ENCODE data around the gene RMND5B. TPM values are rescaled to one million over a fixed set of nuclear protein-coding genes. Genes with fewer than 3 reads are reported as not detected.
"Not testable (repeated sequence)": the region's sequence is repeated elsewhere in the genome, so short reads cannot be mapped to it uniquely, and the experiment has no call there.

RMND5B gene
- total RNA-seq, 1 donor from 2014 or later: 33.9 TPM

DNA sequence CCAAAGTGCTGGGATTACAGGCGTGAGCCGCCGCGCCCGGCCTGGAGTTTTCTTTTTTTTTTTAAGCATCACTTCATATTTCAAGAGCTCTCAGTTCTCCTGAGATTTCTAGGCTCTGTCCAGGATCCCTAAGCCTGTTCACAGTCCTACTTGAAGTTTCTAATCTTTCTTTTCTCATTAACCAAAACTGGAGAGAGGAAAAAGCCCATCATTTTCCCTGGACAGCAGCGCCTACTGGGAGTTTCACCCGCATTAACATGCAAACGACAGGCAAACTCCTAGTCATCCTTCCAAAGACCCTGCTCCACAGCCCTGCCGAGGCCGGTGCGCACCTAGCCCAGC is 609 bp upstream of the RMND5B start:
- not testable (repeated sequence) for DNase-seq (ENCODE audit: low read depth in 2 of 2)

DNA sequence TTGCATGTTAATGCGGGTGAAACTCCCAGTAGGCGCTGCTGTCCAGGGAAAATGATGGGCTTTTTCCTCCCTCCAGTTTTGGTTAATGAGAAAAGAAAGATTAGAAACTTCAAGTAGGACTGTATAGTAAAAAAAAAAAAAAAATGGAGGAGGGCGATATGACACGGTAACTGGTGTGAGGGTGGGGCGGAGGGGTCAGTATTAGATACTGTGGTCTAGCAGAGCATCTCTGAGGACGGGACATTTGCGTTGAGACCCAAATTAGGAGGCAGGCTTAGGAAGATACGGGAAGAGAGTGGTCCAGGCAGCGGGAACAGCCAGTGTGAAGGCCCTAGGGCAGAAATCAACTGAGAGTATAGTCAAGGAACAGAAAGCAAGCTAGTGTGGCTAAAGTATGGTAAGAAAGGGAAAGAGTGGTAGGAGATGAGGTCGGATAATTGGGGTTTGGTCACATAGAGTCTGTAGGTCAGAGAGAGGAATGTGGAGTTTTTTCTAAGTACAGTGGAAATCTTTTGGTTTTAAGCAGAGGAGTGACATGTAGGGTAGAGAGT is 707 bp downstream of the RMND5B start:
- no peak for DNase-seq (ENCODE audit: low read depth in 2 of 2)

DNA sequence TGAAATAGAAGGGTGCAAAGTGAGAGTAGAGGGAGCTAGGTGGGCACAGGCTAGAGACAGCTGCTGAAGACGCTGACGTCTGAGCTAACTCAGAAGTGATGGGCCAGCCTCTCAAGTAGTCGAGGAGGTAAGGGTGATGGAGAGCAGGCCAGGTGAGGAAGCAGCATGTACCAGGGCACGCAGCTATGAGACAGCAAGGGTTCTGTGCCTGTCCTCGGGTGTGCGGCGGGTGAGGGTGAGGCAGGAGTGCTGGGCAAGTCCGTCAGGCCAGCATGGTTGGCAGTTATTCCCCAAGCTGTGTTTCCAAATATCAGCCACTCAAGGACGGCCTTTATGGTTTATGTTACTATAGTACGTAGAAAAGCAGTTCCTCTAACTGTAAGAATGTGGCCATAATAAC is 6.2 kb downstream of the RMND5B start:
- no peak for DNase-seq (ENCODE audit: low read depth in 2 of 2)

DNA sequence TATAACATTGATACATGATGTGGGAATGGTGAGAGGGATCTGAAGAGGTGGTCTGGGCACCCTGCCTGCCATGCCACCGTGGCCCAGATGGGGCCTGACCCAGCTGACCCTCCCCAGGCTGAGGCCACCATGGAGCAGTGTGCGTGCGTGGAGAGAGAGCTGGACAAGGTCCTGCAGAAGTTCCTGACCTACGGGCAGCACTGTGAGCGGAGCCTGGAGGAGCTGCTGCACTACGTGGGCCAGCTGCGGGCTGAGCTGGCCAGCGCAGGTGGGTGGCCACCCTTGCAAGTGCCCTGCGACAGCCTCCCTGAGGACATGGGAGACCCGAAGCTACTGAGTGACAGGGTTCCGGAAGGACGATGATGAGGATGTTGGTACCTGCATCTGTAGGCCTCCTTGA is 7.2 kb downstream of the RMND5B start:
- DNase-seq (ENCODE audit: low read depth in 2 of 2): no peak

DNA sequence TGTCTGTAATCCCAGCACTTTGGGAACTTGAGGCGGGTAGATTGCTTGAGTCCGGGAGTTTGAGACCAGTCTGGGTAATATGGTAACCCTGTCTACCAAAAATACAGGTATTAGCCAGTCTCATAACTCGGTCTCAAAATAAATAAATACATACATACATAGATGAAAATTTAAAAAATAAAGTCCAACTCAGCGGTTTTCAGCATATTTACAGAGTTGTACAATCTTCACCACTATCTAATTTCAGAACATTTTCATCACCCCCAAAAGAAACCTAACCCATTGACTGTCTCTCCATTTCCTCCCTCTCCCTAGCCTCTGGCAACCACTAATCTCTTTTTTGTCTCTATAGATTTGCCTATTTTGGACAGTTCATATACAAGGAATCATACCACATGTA is 10.7 kb downstream of the RMND5B start:
- no peak for DNase-seq (ENCODE audit: low read depth in 2 of 2)

DNA sequence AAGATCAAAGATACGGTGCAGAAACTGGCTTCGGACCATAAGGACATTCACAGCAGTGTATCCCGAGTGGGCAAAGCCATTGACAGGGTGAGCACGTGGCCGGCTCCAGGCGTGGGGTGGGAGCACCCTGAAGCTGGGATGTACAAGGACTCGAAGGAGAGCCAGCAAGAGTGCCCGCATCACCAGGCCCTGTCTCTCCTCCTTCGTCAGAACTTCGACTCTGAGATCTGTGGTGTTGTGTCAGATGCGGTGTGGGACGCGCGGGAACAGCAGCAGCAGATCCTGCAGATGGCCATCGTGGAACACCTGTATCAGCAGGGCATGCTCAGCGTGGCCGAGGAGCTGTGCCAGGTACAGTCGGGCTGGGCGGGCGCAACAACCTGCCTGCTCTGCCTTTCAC is 11.8 kb downstream of the RMND5B start:
- no peak for DNase-seq (ENCODE audit: low read depth in 2 of 2)

DNA sequence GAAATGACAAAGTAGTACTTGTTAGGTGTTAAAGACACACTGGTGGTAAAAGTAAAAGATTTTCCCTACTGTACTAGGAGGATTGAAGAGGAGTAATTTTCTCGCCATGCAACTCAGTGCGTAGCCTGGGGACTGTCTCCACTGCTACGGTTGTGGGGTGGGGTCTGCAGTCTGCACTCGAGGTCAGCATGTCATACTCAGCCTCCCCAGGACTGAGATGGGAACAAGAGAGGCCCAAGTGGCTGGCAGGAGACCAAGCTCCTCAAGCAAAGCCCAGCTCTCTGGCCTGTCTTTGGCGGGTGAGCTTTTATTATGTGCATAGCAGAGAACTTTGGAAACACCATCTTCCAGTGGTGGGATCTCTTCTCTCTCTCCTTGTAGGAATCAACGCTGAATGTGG is 12.4 kb downstream of the RMND5B start:
- no peak for DNase-seq (ENCODE audit: low read depth in 2 of 2)

DNA sequence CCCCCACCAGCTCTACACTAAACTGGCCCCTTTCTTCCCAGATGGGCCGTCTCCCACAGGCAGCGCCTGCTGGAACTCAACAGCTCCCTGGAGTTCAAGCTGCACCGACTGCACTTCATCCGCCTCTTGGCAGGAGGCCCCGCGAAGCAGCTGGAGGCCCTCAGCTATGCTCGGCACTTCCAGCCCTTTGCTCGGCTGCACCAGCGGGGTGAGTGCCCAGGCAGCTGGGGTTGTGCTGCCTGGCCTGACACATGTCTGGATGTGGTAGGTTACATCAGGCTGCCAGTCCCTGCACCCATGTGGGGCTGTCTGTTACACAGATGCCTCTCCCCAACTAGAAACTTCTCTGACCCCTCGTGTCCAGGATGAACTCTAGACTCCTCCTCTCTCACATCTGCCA is 13.1 kb downstream of the RMND5B start:
- no peak for DNase-seq (ENCODE audit: low read depth in 2 of 2)

DNA sequence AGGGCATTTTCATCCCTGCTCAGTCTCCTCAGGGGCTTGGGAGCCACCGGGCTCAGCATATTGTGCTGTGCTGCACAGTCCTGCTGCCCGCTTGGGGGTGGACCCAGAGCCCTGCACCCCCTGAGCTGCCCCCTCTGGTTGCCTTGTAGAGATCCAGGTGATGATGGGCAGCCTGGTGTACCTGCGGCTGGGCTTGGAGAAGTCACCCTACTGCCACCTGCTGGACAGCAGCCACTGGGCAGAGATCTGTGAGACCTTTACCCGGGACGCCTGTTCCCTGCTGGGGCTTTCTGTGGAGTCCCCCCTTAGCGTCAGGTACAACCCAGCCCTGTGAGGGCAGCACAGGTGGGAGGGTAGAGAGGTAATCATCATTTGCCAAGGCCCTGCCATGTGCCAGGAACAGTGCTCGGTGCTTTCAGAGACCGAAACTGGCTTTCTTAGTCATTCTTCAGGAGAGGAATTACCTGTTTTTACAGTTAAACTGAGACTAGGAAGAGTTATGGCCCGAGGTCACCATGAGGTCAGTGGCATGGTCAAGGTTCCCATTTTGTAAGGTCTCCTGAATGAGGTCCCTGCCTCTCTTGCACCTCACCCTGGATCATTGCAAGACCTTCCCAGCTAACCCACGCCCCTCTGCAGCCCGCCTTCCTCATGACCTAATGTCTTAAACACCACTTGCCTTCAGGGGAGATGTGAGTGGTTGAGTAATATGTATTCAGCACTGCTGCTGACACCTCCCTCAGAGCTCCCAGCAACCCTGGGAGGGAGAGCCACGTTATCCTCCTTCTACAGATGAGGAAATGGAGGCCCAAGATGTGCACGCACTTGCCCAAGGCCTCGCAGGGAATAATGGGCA is 15.4 kb downstream of the RMND5B start:
- DNase-seq (ENCODE audit: low read depth in 2 of 2): peak; percentile 63 to 80

DNA sequence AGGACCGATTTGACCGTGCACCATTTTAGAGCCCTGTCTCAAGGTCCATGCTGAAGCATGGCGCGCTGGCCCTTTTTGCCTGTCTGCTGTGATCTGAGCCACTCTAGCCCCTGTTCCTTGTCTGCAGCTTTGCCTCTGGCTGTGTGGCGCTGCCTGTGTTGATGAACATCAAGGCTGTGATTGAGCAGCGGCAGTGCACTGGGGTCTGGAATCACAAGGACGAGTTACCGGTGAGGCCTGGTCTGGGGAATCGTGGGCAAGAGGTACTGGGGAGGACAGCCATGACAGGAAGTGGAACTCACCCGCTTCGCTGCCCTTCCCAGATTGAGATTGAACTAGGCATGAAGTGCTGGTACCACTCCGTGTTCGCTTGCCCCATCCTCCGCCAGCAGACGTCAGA is 16.6 kb downstream of the RMND5B start:
- DNase-seq (ENCODE audit: low read depth in 2 of 2): no peak

DNA sequence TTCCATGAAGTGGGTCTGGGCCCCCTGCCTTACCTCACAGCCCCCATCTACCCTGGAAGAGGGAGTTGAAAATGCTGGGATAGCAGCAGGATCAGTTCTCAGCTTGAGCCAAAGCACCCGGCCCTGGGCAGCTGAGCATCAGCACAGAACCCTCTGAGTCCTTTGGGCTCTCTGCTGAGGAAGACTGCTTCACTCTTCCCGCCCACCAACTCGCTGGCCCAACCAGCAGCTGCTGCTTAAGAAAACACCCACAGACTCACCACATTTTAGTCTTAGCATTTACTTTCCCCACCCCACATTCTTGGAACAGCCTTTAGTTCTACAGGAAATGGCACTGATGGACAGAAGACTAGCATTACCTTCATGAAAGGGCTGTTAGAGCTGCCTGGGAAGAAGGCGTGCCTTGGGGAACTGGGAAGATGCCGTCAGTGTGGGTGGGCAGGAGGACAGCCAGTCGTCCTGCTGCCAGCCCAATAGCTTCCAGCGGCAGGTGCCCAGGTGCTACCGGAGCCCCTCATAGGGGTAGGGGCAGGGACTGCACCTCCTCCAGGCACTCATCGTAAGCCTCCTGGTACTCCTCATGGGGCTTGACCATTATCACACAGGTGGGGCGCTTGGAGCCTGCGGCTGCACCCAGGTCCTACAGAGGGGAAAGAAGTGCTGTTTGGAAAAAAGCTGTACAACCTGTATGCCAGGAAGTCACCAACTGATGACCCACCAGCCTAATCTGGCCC is 18.6 kb downstream of the RMND5B start:
- no peak for DNase-seq (ENCODE audit: low read depth in 2 of 2)

DNA sequence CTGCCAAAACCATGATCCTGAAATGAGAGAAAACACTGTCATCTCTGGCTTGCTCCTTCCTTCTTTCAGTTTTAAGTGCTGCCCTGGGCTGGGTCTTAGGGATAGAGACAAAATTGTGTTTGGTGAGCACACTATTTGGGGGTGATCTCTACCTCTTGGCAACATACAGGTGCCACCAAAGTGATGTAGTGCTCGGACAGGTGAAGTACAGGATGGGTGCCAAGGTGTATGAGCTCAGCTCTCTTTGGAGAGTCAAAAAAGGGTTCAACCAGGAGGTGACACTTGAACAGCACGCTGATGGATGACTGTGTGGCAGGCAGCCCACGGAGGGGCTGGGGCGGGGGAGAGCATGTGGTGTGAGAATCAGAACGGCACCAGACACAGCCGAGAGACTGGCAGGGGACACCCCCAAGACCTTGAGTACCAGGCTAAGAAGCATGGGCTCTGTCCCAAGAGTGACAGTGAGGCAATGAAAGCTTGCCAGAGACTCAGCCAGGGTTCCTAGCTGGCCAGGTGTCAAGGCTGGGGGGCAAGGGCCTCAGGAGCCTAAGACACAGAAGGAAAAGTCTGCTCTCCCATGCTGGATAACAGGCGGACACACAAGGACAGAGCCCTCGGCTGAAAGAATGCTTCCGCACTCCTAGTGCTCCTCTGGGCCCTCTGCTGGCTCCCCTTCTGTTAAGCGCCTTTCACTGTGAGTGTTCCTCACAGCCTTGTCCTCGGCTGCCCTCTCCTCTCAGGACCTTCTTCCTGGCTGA is 20.3 kb downstream of the RMND5B start:
- no peak for DNase-seq (ENCODE audit: low read depth in 2 of 2)

DNA sequence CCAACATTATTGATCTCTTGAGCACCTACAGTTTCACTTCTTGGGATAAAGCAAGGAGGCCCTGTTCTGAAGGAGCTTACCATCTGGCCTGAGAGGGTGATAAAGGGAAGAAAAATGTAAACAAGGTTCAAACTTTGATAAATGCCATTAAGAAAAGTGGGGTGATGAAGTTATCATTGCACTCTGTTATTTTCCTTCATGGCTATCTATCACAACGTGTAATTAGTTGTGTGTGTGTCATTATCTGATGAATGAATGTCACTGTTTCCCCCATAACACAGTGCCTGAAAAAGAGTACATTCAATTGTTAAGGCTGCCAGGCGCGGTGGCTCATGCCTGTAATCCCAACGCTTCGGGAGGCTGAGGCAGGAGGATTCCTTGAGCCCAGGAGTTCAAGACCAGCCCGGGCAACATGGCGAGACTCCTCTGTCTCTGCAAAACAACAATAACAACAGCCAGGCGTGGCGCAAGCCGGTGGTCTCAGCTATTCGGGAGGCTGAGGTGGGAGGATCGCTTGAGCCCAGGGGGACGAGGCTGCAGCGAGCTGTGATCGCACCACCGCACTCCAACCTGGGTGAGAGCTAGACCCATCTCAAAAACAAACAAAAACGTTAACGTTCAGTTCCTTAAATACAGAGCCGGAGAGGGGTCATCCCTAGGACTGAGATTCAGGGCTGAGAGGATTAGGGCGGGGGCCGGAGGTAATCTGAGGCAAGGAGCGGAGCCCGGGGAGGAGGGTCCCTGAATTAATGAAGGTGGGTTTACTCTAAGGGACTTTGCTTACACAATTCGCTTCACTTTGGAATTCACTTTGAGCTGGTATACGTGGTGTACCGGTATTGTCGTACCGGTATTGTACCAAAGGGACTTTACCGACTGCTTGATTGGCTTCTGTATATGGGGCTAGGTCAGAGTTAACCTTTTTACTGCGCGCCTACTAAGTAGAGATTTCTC is 22.0 kb downstream of the RMND5B start:
- DNase-seq (ENCODE audit: low read depth in 2 of 2): no peak

DNA sequence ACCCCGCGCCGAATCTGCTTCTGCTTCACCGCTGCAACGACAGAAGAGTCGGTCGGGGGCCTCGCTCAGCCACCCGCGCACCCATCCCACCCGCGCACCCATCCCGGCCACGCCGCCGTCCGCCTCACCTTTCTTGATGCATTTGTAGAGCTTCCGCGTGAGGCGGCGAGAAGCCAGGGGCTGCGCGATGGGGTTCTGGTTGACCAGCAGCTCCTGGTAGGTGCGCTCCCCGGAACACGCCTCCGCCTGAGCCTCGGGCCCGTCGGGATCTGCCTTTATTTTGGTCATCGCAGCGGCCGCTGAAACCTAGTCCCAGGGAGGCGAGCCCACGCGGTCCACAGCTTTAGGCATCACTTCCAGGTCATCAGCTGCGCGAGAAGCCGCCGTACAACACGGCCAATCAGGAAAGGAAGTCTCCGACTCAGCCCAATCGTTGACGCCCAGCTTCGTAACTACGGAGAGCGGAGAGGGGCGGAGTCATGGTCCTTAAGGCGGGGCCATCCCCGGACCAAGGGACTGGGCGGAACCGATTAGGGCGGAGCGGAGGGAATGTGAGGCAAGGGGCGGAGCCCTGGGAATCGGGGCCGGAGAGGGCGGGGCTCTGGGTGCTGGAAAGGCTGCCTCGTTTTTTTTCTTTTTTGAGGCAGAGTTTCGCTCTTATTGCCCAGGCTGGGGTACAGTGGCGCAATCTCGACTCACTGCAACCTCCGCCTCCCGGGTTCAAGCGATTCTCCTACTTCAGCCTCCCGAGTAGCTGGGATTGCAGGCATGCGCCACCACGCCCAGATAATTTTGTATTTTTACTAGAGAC is 22.9 kb downstream of the RMND5B start, which contains the start of gene NHP2:
Gene NHP2 (minus strand): TSS at position 356 of the 811 bp plus-strand sequence. CDS start 68 bp downstream, at position 288.
- DNase-seq (ENCODE audit: low read depth in 2 of 2): peak; percentile 99

DNA sequence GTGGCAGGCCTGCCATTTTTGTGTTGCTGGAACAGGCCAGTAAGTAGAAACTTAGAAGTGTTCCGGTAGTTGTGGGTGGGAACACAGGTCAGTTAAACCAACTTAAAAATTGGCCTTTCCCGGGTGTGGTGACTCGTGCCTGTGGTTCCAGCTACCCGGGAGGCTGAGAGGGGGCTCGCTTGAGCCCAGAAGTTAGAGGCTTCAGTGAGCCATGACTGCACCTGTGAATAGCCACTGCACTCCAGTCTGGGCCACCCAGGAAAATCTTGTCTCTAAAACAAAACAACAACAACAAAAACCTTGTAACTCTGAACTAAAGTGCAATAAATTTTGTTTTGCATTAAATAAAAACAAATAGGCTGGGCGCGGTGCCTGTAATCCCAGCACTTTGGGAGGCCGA is 24.3 kb downstream of the RMND5B start:
- no peak for DNase-seq (ENCODE audit: low read depth in 2 of 2)

DNA sequence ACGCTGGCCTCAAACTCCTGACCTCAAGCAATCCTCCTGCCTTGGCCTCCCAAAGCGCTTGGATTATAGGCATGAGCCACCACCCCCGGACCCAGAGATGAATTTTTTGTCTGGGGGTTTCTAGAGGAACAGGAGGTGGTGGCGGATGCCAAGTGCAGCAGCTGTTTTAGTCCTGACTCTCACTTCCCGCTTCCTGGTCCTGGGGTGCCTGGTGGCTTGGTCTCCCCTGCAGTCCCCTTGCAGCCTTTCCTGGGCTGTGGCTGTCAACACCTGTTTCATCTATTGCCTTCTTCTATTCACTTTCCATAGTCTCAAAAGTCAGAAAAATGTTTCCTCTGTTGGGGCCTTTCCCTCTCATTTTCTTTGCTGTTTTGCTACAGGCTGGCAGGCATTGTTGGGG is 29.4 kb downstream of the RMND5B start:
- DNase-seq (ENCODE audit: low read depth in 2 of 2): no peak

DNA sequence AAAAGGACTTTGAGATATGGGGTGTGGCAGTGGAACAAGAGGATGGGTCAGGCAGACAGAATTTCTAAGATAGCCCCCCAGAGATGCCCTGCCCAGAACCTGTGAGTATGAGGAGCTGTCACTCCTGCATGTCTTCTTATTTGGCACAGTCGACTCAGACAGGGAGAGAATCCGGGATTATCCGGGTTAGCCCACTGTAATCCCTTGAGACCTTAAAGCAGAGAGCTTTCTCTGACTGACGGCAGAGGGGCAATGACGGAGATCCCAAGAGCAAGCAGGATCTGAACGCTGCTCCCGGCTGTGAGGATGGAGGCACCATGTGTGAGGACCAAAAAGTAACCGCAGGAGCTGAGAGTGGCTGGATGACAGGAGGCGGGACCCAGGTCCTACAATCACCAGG is 31.7 kb downstream of the RMND5B start:
- no peak for DNase-seq (ENCODE audit: low read depth in 2 of 2)

DNA sequence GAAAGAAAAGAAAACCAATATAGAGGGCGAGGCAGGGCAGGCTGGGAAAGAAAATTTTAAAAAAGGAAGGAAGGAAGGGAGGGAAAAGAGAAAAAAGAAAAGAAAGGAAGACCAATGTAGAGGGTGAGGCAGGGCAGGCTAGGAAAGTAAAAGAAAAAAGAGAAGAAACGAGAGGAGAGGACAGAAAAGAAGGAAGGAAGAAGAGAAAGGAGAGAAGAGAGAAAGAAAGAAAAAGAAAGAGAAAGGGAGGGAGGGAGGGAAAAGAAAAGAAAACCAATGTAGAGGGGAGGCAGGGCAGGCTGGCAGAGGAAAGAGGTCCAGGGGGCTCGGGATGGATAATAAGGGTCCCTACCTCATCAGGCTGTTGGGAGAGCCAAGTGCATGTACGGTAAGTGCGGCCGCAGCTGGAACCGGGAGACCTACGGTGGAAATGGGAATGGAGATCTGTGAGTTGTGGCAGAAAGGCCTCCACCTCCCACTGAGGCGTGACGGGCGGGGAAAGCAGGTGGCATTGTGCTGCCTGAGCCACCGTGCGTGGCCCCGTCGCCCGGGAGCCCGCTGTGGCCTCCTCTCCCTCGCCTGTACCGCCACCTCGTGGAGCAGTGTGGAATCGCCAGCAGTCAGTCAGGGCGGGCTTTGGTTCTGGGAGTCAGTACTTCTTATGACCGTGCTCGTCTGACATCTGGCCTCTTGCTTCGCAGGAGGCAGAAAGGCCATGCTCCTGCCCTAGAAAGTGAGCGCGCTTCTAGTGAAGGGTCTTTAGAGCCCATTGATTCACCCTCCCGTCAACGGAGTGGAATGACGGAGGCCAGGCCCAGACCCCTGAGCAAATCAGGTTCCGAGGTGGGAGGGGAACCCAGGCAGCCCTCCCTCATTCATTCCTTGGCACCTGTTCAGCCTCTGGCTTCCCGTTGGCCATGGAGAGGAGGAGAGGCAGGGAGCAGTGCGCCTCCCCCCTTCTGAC is 33.2 kb downstream of the RMND5B start:
- DNase-seq (ENCODE audit: low read depth in 2 of 2): peak; percentile 70 to 83

DNA sequence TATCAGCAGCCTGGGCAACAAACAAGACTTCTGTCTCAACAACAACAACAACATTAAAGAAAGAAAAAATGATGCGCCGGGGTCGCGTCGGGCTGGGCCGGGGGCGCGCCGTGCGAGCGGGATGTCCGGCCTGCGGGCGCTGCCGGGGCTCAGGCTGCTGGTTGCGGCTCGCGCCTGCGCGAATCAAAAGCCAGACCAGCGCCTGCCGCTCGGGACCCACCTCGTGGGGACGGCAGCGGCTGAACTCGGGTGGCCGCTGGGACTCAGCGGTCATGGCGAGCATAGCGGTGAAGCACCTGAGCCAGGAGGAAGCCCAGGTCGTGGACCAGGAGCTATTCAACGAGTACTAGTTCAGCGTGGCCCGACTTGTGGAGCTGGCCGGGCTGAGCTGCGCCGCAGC is 34.8 kb downstream of the RMND5B start:
- no peak for DNase-seq (ENCODE audit: low read depth in 2 of 2)
